IMR-90 (cell line): Measurements from ENCODE around the gene MGAT5. TPM values are rescaled to one million over a fixed set of nuclear protein-coding genes. Genes with fewer than 3 reads are reported as not detected.

Experiments
- ATAC-seq: fragments of 200-7000 bp; cut with Tn5 transposase; 2 replicates; pipeline ENCODE4 v1.9.1; 2020; ENCODE audit warnings: low read depth, mild to moderate bottlenecking, moderate library complexity
- BruUV-seq: library from RNA; stranded (reverse); fragments of 400-500 nt; replicated peaks from 2 replicates; lab custom pipeline; 2021; lab: Mats Ljungman, UMichigan
- CTCF ChIA-PET: fragments of 300-600 bp; formaldehyde crosslinking; extraction: SDS; loops from one replicate; lab custom pipeline; 2021; ENCODE audit warnings: antibody characterized with exemption; lab: Yijun Ruan, JAX
- POLR2A ChIA-PET: fragments of 300-600 bp; sonication (Branson Sonifier 250); formaldehyde crosslinking; loops from one replicate; lab custom pipeline; 2022; ENCODE audit warnings: antibody characterized with exemption; ENCODE audit not compliant: unreplicated experiment; lab: Charles Lee
- DNase-seq: peaks from one replicate; pipeline ENCODE4 v3.0.0; 2013
- H2AFZ ChIP-seq: replicated peaks from 2 replicates; pipeline ENCODE3; 2013; ENCODE audit warnings: low read length, mild to moderate bottlenecking; ENCODE audit not compliant: poor library complexity
- H2AK5ac ChIP-seq: 2 replicates; pipeline ENCODE4 v1.6.1; 2013; ENCODE audit warnings: low read depth, low read length, inconsistent platforms
- H2AK9ac ChIP-seq: replicated peaks from 2 replicates; pipeline ENCODE3; 2013; ENCODE audit warnings: mild to moderate bottlenecking, low read depth, low read length, moderate library complexity; ENCODE audit not compliant: poor library complexity
- H2BK120ac ChIP-seq: 2 replicates; pipeline ENCODE4 v1.6.1; 2013; ENCODE audit warnings: low read depth, low read length, inconsistent platforms
- H2BK15ac ChIP-seq: 3 replicates; pipeline ENCODE4 v1.6.1; 2013; ENCODE audit warnings: low read depth, low read length, inconsistent platforms
- H2BK20ac ChIP-seq: 2 replicates; pipeline ENCODE4 v1.6.1; 2013; ENCODE audit warnings: low read depth, mild to moderate bottlenecking, inconsistent platforms, low read length, moderate library complexity
- H2BK5ac ChIP-seq: 2 replicates; pipeline ENCODE4 v1.6.1; 2013; ENCODE audit warnings: mild to moderate bottlenecking, low read depth, low read length, inconsistent platforms; ENCODE audit not compliant: poor library complexity, severe bottlenecking
- H3K14ac ChIP-seq: replicated peaks from 2 replicates; pipeline ENCODE4 v1.6.1; 2013; ENCODE audit warnings: low read depth, low read length, inconsistent platforms
- H3K18ac ChIP-seq: 2 replicates; pipeline ENCODE4 v1.6.1; 2013; ENCODE audit warnings: low read depth, low read length, control low read depth
- H3K23ac ChIP-seq: 2 replicates; pipeline ENCODE4 v1.6.1; 2013; ENCODE audit warnings: low read depth, low read length, inconsistent platforms
- H3K27ac ChIP-seq: 2 replicates; pipeline ENCODE4 v1.5.1; 2013; ENCODE audit warnings: mild to moderate bottlenecking, control low read depth, low read length; ENCODE audit not compliant: insufficient read depth
- H3K27me3 ChIP-seq: 2 replicates; pipeline ENCODE4 v1.6.1; 2013; ENCODE audit warnings: low read length; ENCODE audit not compliant: control insufficient read depth, insufficient read depth
- H3K36me3 ChIP-seq: 2 replicates; pipeline ENCODE4 v1.6.1; 2013; ENCODE audit warnings: low read length, mixed read lengths; ENCODE audit not compliant: control insufficient read depth, insufficient read depth
- H3K4ac ChIP-seq: 2 replicates; pipeline ENCODE4 v1.6.1; 2013; ENCODE audit warnings: low read depth, low read length, inconsistent platforms
- H3K4me1 ChIP-seq: 2 replicates; pipeline ENCODE4 v1.6.1; 2013; ENCODE audit warnings: low read length, mixed read lengths; ENCODE audit not compliant: control insufficient read depth, insufficient read depth
- H3K4me2 ChIP-seq: 2 replicates; pipeline ENCODE4 v1.6.1; 2013; ENCODE audit warnings: low read depth, mild to moderate bottlenecking, control low read depth, low read length, moderate library complexity
- H3K4me3 ChIP-seq: 2 replicates; pipeline ENCODE4 v1.5.1; 2013; ENCODE audit warnings: low read depth, mild to moderate bottlenecking, control low read depth, low read length, moderate library complexity; ENCODE audit not compliant: insufficient read depth
- H3K56ac ChIP-seq: 2 replicates; pipeline ENCODE4 v1.6.1; 2013; ENCODE audit warnings: low read length, inconsistent platforms; ENCODE audit not compliant: insufficient read depth; ENCODE audit errors: extremely low read depth
- H3K79me1 ChIP-seq, 2 experiments: 2 replicates each; pipeline ENCODE4 v1.6.1; 2013; ENCODE audit warnings: low read length in 2 of 2, inconsistent platforms in 1 of 2, low read depth in 1 of 2
- H3K9ac ChIP-seq: 2 replicates; pipeline ENCODE4 v1.6.1; 2013; ENCODE audit warnings: low read depth, low read length, control low read depth
- H3K9me1 ChIP-seq: 2 replicates; pipeline ENCODE4 v1.6.1; 2013; ENCODE audit warnings: low read length, inconsistent platforms; ENCODE audit not compliant: insufficient read depth
- H3K9me3 ChIP-seq: 2 replicates; pipeline ENCODE4 v1.6.1; 2013; ENCODE audit warnings: low read length; ENCODE audit not compliant: control insufficient read depth, insufficient read depth
- H4K20me1 ChIP-seq: 2 replicates; pipeline ENCODE4 v1.6.1; 2013; ENCODE audit warnings: low read length, inconsistent platforms; ENCODE audit not compliant: insufficient read depth
- H4K5ac ChIP-seq: 2 replicates; pipeline ENCODE4 v1.6.1; 2013; ENCODE audit warnings: mild to moderate bottlenecking, low read depth, low read length, control low read depth
- H4K8ac ChIP-seq, 2 experiments: 2 replicates each; pipeline ENCODE4 v1.6.1; 2013; ENCODE audit warnings: low read depth in 2 of 2, low read length in 2 of 2, control low read depth in 1 of 2, inconsistent platforms in 1 of 2
- H4K91ac ChIP-seq: 2 replicates; pipeline ENCODE4 v1.6.1; 2013; ENCODE audit warnings: low read depth, low read length, inconsistent platforms; ENCODE audit not compliant: insufficient read depth
- CEBPB ChIP-seq: IDR thresholded peaks from 2 replicates; pipeline ENCODE4 v1.6.1; 2012; ENCODE audit warnings: low read depth, low read length, improper control_type of control experiment
- MAZ ChIP-seq: IDR thresholded peaks from 2 replicates; pipeline ENCODE4 v1.6.1; 2012; ENCODE audit warnings: low read depth, mild to moderate bottlenecking, low read length, improper control_type of control experiment, moderate library complexity, borderline replicate concordance
- MXI1 ChIP-seq: IDR thresholded peaks from 2 replicates; pipeline ENCODE4 v1.6.1; 2012; ENCODE audit warnings: low read depth, mild to moderate bottlenecking, low read length, moderate library complexity, borderline replicate concordance
- POLR2A ChIP-seq: IDR thresholded peaks from 2 replicates; pipeline ENCODE4 v1.6.1; 2012; ENCODE audit warnings: mild to moderate bottlenecking, low read depth, low read length
- SMC3 ChIP-seq: fragments of 150-350 bp; IDR thresholded peaks from 2 replicates; pipeline ENCODE4 v1.6.1; 2016; ENCODE audit warnings: low read depth, mild to moderate bottlenecking, antibody characterized with exemption, low read length, moderate library complexity
- WGBS, 2 experiments: methylation state at CpG; one replicate each; pipeline versions ENCODE4 v1.1.5 to v1.1.7; 2013; ENCODE audit warnings: missing lambda C conversion rate in 2 of 2; ENCODE audit not compliant: insufficient read length in 1 of 2; ENCODE audit errors: extremely low coverage in 2 of 2; 5-methylcytosine and 5-hydroxymethylcytosine counted together
- dilution Hi-C: fragments of 300-500 bp; cut with HindIII; formaldehyde crosslinking; loops from one replicate; pipeline ENCODE4 v1.14.3; 2018; ENCODE audit warnings: low sequenced_read_pairs; ENCODE audit not compliant: unreplicated experiment
- in situ Hi-C: fragments of 300-500 bp; cut with MboI; formaldehyde crosslinking; loops from 3 replicates; pipeline ENCODE4 v1.14.3; 2019; ENCODE audit warnings: low sequenced_read_pairs, inconsistent platforms, mixed read lengths
- intact Hi-C: fragments of 100-400 bp; cut with micrococcal nuclease; formaldehyde crosslinking; loops from 2 replicates; pipeline ENCODE4 v1.10.0; 2022
- polyA plus RNA-seq, 3 experiments: library from polyadenylated mRNA; depleted of rRNA; stranded (reverse); fragments of >200 nt; gene quantifications; 2 replicates each; pipeline ENCODE4 v1.2.3, GENCODE V29; 2012; ENCODE audit warnings: low replicate concordance in 1 of 3
- total RNA-seq: library from RNA; depleted of rRNA; stranded (reverse); fragments of >200 nt; gene quantifications from 2 replicates; pipeline ENCODE4 v1.2.3, GENCODE V29; 2012

MGAT5 gene
- total and polyA plus RNA-seq, 2 of the 4 experiments (the other 2 are of a cell fraction): 22.9 to 59.9 TPM

DNA sequence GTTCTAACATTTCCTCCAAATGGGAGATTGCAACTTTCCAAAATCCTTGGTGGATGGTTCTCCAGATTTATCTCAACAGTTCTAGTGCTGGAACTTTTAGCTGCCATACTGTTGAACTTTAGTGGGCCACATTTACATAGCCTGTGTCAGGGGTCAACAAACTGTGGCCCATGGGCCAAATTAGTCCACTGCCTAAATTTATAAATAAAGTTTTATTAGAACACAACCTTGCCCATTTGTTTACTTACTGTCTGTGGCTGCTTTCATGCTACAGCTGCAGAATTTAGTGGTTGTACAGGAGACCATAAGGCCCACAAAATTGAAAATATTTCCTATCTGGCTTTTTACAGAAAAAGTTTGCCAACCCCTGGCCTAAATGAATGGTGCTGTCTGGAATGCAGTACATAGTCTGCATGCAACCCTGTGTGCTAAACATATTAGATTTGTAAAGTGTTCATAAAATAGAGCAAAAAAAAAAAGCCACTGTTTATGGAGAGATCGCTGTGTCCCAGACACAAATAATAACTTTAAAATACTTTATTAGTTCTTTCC, 30.3 kb downstream of the MGAT5 start:
- Histone ChIP-seq H2BK5ac (peak overlapping the region; percentile 5), H2BK20ac (no peak overlapping the region), H3K9ac (no peak overlapping the region), H4K91ac (no peak overlapping the region), H3K27ac (no peak overlapping the region), H3K27me3 (no peaks in the 10 kb centered on the region), H3K4ac (no peak overlapping the region), H4K5ac (no peak overlapping the region), H3K18ac (no peak overlapping the region), H3K9me1 (peaks cover 16% of the 10 kb centered on the region), H3K56ac (no peak overlapping the region), H3K4me1 (peaks cover 2% of the 10 kb centered on the region; the same call in 1 of the 2 replicates), H3K14ac (no peak overlapping the region), H3K36me3 (peaks cover 8% of the 10 kb centered on the region), H2BK120ac (no peak overlapping the region), H3K9me3 (no peaks in the 10 kb centered on the region), H3K23ac (no peak overlapping the region), H2AFZ (no peak overlapping the region), H2AK5ac (no peak overlapping the region), H3K4me3 (no peak overlapping the region), H2BK15ac (no peak overlapping the region), H2AK9ac (no peak overlapping the region), H4K8ac (no peak overlapping the region), H4K20me1 (peaks cover 24% of the 10 kb centered on the region; the same call in 1 of the 2 replicates), H3K79me1 (peaks cover 25 to 58% of the 10 kb centered on the region in 2 experiments), H3K4me2 (no peak overlapping the region)
- intact Hi-C loops (no loop called here), dilution Hi-C loops (no loop called here), in situ Hi-C loops (no loop called here)
- CTCF ChIA-PET: no interaction called here
- ATAC-seq (peak; percentile 65), DNase-seq (peak; percentile 55)
- POLR2A ChIA-PET: no interaction called here
- TF ChIP-seq CEBPB (no peak), MXI1 (no peak), MAZ (no peak), POLR2A (no peak), SMC3 (no peak)
- no TSS peak for BruUV-seq
- WGBS, 2 experiments: no CpG with 5 or more reads among the region's 1 CpG
